Osteoblast (primary cell): Measurements from ENCODE around the gene PUM2. TPM values are rescaled to one million over a fixed set of nuclear protein-coding genes. Genes with fewer than 3 reads are reported as not detected.
A peak's percentile ranks its signal among the peaks of the same experiment; 100 is the strongest.
"Not testable (repeated sequence)": the region's sequence is repeated elsewhere in the genome, so short reads cannot be mapped to it uniquely, and the experiment has no call there.

Experiments
- DNase-seq: peaks from one replicate; pipeline ENCODE4 v3.0.0; 2011; ENCODE audit warnings: low spot score, mixed read lengths; ENCODE audit not compliant: insufficient read length; ENCODE audit errors: missing footprints
- H2AFZ ChIP-seq: 2 replicates; pipeline ENCODE4 v1.6.0; 2011; ENCODE audit warnings: mild to moderate bottlenecking, low read length
- H3K27ac ChIP-seq: 2 replicates; pipeline ENCODE4 v1.5.1; 2011; ENCODE audit warnings: mild to moderate bottlenecking, low read depth, low read length, moderate library complexity
- H3K27me3 ChIP-seq: 2 replicates; pipeline ENCODE4 v1.6.0; 2012; ENCODE audit warnings: mild to moderate bottlenecking, control low read depth, inconsistent platforms, low read length, moderate library complexity; ENCODE audit not compliant: insufficient read depth
- H3K36me3 ChIP-seq: 2 replicates; pipeline ENCODE4 v1.5.1; 2011; ENCODE audit warnings: mild to moderate bottlenecking, low read length, control low read depth, moderate library complexity; ENCODE audit not compliant: insufficient read depth
- H3K4me1 ChIP-seq: 2 replicates; pipeline ENCODE4 v1.5.1; 2011; ENCODE audit warnings: mild to moderate bottlenecking, low read length, control low read depth, moderate library complexity; ENCODE audit not compliant: insufficient read depth
- H3K4me2 ChIP-seq: 2 replicates; pipeline ENCODE4 v1.6.0; 2011; ENCODE audit warnings: mild to moderate bottlenecking, low read length; ENCODE audit not compliant: insufficient read depth
- H3K4me3 ChIP-seq: fragments of 200-600 bp; sonication (generic); 3 replicates; pipeline ENCODE4 v1.5.1; 2012; ENCODE audit warnings: mild to moderate bottlenecking, low read length, inconsistent platforms; ENCODE audit not compliant: insufficient read depth
- H3K79me2 ChIP-seq: 2 replicates; pipeline ENCODE4 v1.6.0; 2012; ENCODE audit warnings: mild to moderate bottlenecking, low read length, control low read depth, inconsistent platforms; ENCODE audit not compliant: insufficient read depth
- H3K9me3 ChIP-seq: 2 replicates; pipeline ENCODE4 v1.5.1; 2011; ENCODE audit warnings: low read depth, low read length, control low read depth
- H4K20me1 ChIP-seq: 2 replicates; pipeline ENCODE4 v1.6.0; 2012; ENCODE audit warnings: mild to moderate bottlenecking, low read length, control low read depth; ENCODE audit not compliant: insufficient read depth
- CTCF ChIP-seq: IDR thresholded peaks from 2 replicates; pipeline ENCODE4 v1.5.1; 2011; ENCODE audit warnings: mild to moderate bottlenecking, low read depth, low read length, moderate library complexity; ENCODE audit errors: extremely low read depth
- total RNA-seq: library from RNA; depleted of rRNA; stranded (reverse); fragments of >200 nt; gene quantifications from 2 replicates; pipeline ENCODE4 v1.2.3, GENCODE V29; 2012

The PUM2 gene
- total RNA-seq, 1 donor, result 45.2 TPM

GRCh38 chr2:20368706-20369105, 18.1 kb upstream of the PUM2 start:
- no peaks in the 10 kb centered on the region for H3K27me3 ChIP-seq
- no peak overlapping the region for H3K4me2 ChIP-seq
- no peaks in the 10 kb centered on the region for H3K9me3 ChIP-seq
- H4K20me1 ChIP-seq, result no peaks in the 10 kb centered on the region
- H3K79me2 ChIP-seq, result no peaks in the 10 kb centered on the region
- no peak overlapping the region for H3K4me3 ChIP-seq
- H3K36me3 ChIP-seq, result no peaks in the 10 kb centered on the region
- no peak overlapping the region for H2AFZ ChIP-seq
- peaks cover 12% of the 10 kb centered on the region for H3K4me1 ChIP-seq
- DNase-seq, result no peak
- H3K27ac ChIP-seq, result no peak overlapping the region
- no peak for TF ChIP-seq CTCF

- not testable (repeated sequence) for H4K20me1 ChIP-seq, H3K27ac ChIP-seq, DNase-seq, H3K4me3 ChIP-seq, H3K36me3 ChIP-seq, H2AFZ ChIP-seq, H3K4me2 ChIP-seq, H3K27me3 ChIP-seq, H3K79me2 ChIP-seq, H3K9me3 ChIP-seq
- peaks cover 12% of the 10 kb centered on the region for H3K4me1 ChIP-seq
Measured at GRCh38 chr2:20367929-20368328, 17.3 kb upstream of the PUM2 start.

GRCh38 chr2:20366672-20367116, 16.1 kb upstream of the PUM2 start:
- Histone ChIP-seq H3K27ac (no peak overlapping the region), H3K79me2 (no peaks in the 10 kb centered on the region), H3K36me3 (no peaks in the 10 kb centered on the region), H3K4me2 (no peak overlapping the region), H2AFZ (peak overlapping the region; percentile 0), H3K4me3 (no peak overlapping the region), H3K9me3 (no peaks in the 10 kb centered on the region), H3K27me3 (no peaks in the 10 kb centered on the region), H3K4me1 (peaks cover 12% of the 10 kb centered on the region), H4K20me1 (no peaks in the 10 kb centered on the region)
- no peak for TF ChIP-seq CTCF
- DNase-seq, result no peak

- peak; percentile 77 for DNase-seq
- H3K27ac ChIP-seq, result no peak overlapping the region
- no peaks in the 10 kb centered on the region for H3K9me3 ChIP-seq
- no peaks in the 10 kb centered on the region for H3K79me2 ChIP-seq
- no peaks in the 10 kb centered on the region for H3K36me3 ChIP-seq
- peaks cover 12% of the 10 kb centered on the region for H3K4me1 ChIP-seq
- H2AFZ ChIP-seq, result no peak overlapping the region
- no peaks in the 10 kb centered on the region for H4K20me1 ChIP-seq
- H3K27me3 ChIP-seq, result no peaks in the 10 kb centered on the region
- H3K4me3 ChIP-seq, result no peak overlapping the region
- H3K4me2 ChIP-seq, result peak overlapping the region; percentile 48
- no peak for TF ChIP-seq CTCF
Measured at GRCh38 chr2:20365249-20365817, 14.7 kb upstream of the PUM2 start.
